Endometrial microvascular endothelial cells (primary cell): ENCODE measurements around the gene ZSWIM2. TPM values are rescaled to one million over a fixed set of nuclear protein-coding genes. Genes with fewer than 3 reads are reported as not detected.

ENCODE experiments used
- in situ Hi-C: cut with HindIII; loops from 2 replicates; pipeline ENCODE4 v1.10.0; 2017; ENCODE audit warnings: low sequenced_read_pairs, low pct_unique_long_range_greater_than_20kb; ENCODE audit errors: inconsistent ontology term
- total RNA-seq: library from RNA; depleted of rRNA; stranded (reverse); fragments of >200 nt; gene quantifications from one replicate; pipeline ENCODE4 v1.2.3, GENCODE V29; 2015; ENCODE audit errors: inconsistent ontology term

Gene ZSWIM2, protein sequence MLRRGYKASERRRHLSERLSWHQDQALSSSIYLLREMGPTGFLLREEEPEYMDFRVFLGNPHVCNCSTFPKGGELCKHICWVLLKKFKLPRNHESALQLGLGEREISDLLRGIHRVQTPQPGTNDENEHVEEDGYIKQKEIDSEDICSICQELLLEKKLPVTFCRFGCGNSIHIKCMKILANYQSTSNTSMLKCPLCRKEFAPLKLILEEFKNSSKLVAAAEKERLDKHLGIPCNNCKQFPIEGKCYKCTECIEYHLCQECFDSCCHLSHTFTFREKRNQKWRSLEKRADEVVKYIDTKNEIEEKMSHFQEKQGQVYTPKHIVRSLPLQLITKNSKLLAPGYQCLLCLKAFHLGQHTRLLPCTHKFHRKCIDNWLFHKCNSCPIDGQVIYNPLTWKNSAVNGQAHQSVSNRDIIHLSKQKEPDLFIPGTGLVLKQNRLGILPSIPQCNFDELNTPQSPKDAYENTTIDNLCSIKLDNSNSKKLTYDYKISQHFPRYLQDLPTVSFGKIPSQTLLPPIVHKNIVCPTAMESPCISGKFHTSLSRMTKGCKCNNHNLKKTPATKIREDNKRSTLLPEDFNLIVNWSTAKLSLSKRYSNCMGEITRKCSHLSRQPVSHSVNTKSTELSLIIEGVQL
- not detected for total RNA-seq

DNA sequence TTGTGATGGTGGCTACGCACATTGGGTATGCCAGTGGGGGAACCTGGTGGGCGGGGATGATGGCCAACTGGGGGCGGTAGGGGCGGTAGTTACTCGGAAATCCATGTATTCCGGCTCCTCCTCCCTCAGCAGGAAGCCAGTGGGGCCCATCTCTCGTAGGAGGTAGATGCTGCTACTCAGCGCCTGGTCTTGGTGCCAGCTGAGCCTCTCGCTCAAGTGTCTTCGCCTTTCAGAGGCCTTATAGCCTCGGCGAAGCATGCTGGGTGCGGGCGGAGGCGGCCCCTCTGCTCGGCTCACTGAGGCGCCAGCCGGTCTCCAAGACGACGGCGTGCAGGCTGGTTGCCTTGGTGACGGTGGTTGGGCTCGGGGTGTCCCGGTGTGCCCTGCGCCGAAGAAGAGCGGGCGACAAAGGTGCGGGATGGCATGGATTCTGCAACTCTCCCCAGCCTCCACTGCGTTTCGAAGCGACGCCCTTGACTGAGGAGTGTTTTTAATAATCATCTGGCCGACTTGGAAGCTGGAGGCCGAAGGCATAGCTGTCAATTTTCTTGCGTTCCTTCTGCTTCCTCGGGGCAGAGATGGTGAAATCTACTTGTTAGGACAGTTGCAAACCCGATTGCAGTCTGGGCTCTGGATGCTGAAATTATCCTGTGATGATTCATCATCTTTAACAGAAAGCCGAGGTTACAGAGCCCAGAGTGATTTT lies at the start of gene ZSWIM2:
Gene ZSWIM2, minus strand, starts transcription at position 298 of the 706 bp plus-strand sequence. Its CDS starts 40 bp downstream, at position 258.
- in situ Hi-C loops: no loop called here

DNA sequence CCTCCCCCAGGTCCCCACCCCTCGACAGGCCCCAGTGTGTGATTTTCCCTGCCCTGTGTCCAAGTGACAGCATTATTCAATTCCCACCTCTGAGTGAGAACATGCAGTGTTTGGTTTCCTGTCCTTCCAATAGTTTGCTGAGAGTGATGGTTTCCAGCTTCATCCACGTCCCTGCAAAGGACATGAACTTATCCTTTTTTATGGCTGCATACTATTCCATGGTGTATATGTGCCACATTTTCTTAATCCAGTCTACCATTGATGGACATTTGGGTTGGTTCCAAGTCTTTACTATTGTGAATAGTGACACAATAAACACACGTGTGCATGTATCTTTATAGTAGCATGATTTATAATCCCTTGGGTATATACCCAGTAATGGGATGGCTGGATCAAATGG lies 47.2 kb upstream of the ZSWIM2 start:
- in situ Hi-C loops: loop anchor here (25.0 kb wide), 1 partner anchor 691 kb away; no protein-coding TSS in a partner anchor

- in situ Hi-C loops: loop anchor here (25.0 kb wide), 1 partner anchor 692 kb away; no protein-coding TSS in a partner anchor
Measured at GRCh38 chr2:186895451-186895850, 46.5 kb upstream of the ZSWIM2 start.

- in situ Hi-C loops: loop anchor here (25.0 kb wide), 1 partner anchor 693 kb away; no protein-coding TSS in a partner anchor
Measured at GRCh38 chr2:186894478-186894877, 45.5 kb upstream of the ZSWIM2 start.

DNA sequence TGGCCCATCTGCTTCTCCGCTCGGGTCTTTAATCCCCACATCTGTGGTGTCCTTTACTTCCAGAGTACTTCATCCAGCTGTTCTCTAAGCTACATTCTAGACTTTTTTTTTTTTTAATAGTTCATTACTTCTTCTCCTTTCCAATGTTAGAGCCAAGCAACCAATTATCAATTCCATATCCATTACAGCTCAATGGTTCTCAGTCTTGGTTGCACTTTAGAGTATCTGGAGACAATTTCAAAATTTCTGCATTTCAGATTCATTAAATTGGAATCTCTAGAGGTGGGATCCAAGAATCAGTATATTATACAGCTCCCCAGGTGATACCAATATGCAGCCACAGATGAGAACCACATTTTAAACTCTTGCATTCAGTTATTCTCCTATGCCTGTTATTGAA lies 43.9 kb upstream of the ZSWIM2 start:
- in situ Hi-C loops: loop anchor here (25.0 kb wide), 1 partner anchor 694 kb away; no protein-coding TSS in a partner anchor

GRCh38 chr2:186891185-186891621 lies 42.2 kb upstream of the ZSWIM2 start:
- in situ Hi-C loops: loop anchor here (25.0 kb wide), 1 partner anchor 696 kb away; no protein-coding TSS in a partner anchor

DNA sequence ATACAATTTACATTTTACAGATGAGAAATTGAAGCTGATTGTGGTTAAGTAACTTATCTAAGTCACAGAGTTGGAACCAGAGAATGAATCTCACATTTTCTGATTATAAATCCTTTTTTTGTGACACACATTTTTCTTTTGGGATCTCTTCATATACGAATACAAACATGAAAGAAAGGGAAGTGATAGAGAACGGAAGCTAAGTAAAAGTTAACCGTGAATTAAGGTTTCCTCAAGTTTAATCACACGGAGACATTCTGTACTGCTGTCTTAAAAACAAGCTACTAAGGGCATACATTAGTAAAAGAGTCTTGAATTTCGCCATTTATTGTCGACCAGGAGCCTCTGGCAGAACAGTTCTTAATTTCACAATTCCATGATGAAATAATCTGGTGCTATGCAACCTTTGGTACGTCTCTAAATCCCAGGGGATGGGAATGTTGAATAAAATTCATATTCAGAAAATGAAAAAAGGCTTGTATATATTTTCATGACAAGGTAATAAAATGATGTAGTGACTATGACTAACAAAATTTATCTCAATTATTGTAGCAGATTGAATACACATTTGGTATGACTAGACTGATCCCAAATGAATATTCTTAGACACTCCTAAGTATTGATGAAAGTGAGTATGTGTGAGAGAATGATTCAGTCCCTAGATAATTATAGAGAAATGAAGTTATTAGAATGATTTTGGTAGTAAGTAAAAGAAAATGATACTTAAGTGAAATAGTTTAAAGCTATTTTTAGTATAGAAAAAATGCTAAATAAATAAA lies 40.3 kb upstream of the ZSWIM2 start:
- in situ Hi-C loops: loop anchor here (10.0 to 25.0 kb wide), 2 partner anchors 556 to 698 kb away; partner anchors contain the start of gene CALCRL

GRCh38 chr2:186887107-186888090 lies 38.4 kb upstream of the ZSWIM2 start:
- in situ Hi-C loops: loop anchor here (10.0 to 25.0 kb wide), 2 partner anchors 557 to 700 kb away; partner anchors contain the start of gene CALCRL

DNA sequence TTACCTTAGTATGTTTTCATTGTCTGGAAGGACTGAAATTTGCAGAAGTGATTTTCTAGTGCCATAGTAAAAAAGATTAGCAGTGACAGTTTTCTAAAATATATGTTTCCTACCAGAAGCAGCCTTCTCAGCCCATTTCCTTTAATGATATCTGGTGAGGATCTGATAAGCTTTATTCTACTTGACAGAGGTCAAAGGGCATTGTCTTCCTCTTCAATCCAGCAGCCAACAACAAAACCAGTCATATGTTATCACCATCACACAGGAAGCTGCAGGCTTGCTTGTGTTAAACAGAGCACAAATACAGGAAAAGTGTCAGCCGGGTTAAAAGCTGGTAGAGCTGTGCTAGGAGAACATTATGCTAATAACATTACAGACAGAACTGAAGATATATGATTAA lies 35.6 kb upstream of the ZSWIM2 start:
- in situ Hi-C loops: loop anchor here (10.0 to 25.0 kb wide), 2 partner anchors 560 to 703 kb away; partner anchors contain the start of gene CALCRL

DNA sequence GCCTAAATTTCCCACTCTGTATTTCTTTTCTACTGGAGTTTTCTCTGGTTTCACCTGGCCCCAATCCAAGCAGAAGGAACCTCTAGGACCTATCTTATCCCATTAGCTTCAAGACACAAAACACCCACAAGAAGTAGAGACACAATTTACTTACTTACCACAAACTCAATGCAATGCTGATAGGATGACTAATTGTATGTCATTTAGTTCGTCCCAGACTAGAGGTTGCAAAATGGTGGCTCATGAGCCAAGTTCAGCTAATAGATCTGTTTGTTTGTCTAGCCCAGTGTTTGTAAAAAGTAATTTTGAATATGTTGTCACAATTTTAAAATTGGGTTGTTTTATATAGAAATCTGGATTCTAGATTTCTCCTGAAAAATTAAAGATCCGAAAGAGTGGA lies 34.7 kb upstream of the ZSWIM2 start:
- in situ Hi-C loops: loop anchor here (10.0 to 25.0 kb wide), 2 partner anchors 561 to 704 kb away; partner anchors contain the start of gene CALCRL

GRCh38 chr2:186882511-186883071 lies 33.6 kb upstream of the ZSWIM2 start:
- in situ Hi-C loops: loop anchor here (10.0 to 25.0 kb wide), 2 partner anchors 562 to 705 kb away; partner anchors contain the start of gene CALCRL

GRCh38 chr2:186881660-186882059 lies 32.7 kb upstream of the ZSWIM2 start:
- in situ Hi-C loops: loop anchor here (10.0 to 25.0 kb wide), 2 partner anchors 563 to 706 kb away; partner anchors contain the start of gene CALCRL

DNA sequence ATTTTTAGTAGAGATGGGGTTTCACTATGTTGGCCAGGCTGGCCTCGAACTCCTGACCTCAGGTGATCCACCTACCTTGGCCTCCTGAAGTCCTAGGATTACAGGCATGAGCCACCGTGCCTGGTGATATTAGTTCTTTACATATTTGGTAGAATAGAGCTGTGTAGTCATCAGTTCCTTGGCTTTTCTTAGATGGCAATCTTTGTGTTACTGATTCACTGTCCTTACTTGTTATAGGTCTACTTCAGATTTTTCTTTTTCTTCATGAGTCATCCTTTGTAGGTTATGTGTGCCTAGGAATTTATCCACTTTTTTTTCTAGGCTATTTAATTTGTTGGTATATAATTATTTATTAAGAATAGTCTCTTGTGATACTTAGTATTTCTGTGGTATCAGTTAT lies 30.3 kb upstream of the ZSWIM2 start:
- in situ Hi-C loops: loop anchor here (25.0 kb wide), 1 partner anchor 708 kb away; no protein-coding TSS in a partner anchor

GRCh38 chr2:186874713-186875112 lies 25.7 kb upstream of the ZSWIM2 start:
- in situ Hi-C loops: loop anchor here (25.0 kb wide), 2 partner anchors 438 to 713 kb away; no protein-coding TSS in a partner anchor

GRCh38 chr2:186871881-186872280 lies 22.9 kb upstream of the ZSWIM2 start:
- in situ Hi-C loops: loop anchor here (25.0 kb wide), 1 partner anchor 440 kb away; no protein-coding TSS in a partner anchor

- in situ Hi-C loops: loop anchor here (25.0 kb wide), 1 partner anchor 444 kb away; no protein-coding TSS in a partner anchor
Measured at GRCh38 chr2:186868344-186868743, 19.4 kb upstream of the ZSWIM2 start.
